Stimulated activated CD4-positive, alpha-beta T cell treated with anti-CD3 and anti-CD28 coated beads, Interleukin-15, amount 100 ng/mL, for 24 hours (primary cell): ENCODE measurements around the gene G6PC3.
"Not testable (repeated sequence)": the region's sequence is repeated elsewhere in the genome, so short reads cannot be mapped to it uniquely, and the experiment has no call there.

ENCODE experiments used
- DNase-seq: peaks from one replicate; pipeline ENCODE4 v3.0.0-alpha.2; 2020

The G6PC3 gene

DNA sequence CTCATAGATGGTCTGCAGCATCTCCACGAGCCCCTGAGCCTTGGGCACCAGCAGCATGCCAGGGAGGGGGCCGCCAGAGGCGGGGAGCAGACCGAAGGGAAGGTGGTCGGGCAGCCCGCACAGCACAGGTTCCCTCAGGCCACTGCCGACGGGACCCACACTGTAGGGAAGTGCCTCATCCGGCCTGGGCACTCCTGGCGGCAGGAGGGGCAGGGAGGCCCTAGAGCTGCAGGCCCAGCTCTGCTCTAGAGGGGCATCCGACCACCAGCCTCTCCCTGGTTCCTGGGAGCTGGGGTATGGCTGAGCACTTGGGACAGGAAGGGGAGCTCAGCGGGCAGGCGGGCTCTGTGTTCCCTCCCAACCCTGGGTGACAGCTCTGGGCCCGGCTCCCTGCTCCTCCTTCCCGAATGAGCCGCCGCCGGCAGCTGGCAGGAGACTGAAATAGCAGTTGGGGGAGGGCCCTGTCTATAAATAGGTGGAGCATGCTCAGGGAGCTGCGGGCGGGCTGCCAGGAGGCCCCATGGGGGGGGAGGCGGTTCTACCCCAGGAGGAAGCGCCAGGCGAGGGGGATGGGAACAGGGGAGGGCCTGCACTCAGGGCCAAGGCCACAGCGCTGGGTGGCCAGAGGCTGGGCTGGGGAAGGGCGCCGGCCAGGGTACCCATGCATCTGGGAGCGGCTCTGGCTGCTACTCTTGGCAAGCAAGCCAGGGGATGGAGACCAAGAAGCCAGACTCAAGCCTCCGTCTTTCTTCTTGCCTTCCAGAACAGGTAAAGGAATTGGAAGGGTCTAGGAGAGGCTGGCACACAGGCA is 40.5 kb downstream of the G6PC3 start:
- DNase-seq = peak; percentile 76

DNA sequence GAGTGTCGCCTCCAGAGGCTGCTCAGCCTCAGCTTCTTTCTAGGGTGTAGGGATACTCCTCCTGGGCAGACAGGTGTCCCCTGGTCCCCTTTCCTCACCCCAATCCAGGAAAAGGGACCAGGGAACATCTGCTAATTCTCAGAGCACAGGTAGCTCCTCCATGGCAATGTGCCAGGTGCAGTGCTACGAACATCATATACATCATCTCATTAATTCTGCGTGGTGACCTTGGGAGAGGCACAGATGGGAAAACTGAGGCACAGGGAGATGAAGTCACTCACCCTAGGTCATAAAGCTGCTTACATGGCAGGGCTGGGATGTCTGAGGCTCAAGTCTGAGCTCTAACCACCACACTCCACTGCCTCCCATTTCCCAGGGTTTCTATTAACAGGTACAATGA is 41.2 kb downstream of the G6PC3 start:
- no peak for DNase-seq

GRCh38 chr17:44112284-44113280 is 42.0 kb downstream of the G6PC3 start:
- DNase-seq = no peak

- DNase-seq = no peak
These were observed 42.8 kb downstream of the G6PC3 start for GRCh38 chr17:44113382-44113781.

DNA sequence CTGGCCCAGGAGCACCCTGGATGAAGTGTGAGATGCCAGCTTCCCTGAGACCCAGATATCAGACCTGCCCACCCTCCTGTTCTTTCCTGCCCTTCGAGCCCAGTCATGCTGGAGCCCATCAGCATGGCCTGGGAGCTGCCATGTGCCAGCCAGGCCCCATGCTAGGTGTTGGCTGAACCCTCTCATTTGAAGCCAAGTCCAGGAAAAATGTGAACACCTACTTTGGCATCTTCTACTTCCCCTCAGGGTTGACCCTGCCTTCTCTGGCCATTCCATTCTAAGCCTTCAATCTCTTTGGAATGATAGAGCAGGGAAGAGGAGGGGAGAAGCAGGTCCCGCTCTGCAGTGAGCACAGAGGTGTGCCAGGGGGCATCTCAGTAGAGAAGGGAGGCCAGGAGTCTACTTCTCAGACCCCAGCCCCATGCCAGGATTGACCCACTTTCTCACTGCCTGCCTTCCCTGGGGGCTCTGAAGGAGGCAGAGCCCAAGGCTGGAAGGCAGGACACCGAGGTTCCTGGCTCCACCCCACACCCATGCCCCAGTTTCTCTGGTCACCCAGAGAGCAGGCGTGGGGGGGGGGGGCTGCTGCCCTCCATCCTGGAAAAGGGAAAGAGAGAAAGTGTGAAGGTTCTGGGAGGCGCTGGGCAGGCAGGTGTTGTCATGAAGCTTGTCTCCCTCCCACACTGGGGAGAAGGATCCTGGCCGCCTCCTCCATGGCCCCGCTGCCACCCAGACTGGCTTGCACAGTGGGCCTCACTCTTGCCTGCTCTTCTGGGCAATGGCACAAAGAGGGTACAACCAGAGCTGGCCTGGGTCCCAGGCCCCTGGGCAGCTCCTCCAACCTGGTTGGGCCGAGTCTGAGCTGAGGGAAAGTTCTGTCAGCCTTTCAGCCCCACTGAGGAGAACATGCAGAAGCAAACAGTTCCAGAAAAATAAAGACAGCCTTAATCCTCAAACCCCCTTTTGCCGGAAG is 43.6 kb downstream of the G6PC3 start:
- no peak for DNase-seq

GRCh38 chr17:44115585-44116415 is 45.3 kb downstream of the G6PC3 start:
- DNase-seq = peak; percentile 37

DNA sequence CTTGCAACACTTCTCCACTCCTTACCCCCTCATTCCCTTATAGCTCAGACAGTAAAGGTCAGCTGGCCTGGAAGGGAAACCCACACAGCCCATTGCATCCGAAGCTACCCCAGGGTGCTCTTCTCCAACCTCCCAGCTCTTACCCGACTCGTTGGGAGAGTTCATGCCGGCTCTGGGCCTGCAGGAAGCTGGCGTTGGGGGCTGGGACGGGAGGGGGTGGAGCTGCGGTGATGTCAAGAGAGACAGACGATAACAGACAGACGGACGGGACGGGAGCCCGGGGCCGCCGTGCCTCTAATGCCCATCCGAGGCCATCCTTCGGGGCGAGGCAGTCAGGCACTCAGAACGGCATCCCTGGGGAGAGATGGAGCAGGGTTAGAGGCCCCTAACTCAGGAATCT is 46.8 kb downstream of the G6PC3 start:
- no peak for DNase-seq

DNA sequence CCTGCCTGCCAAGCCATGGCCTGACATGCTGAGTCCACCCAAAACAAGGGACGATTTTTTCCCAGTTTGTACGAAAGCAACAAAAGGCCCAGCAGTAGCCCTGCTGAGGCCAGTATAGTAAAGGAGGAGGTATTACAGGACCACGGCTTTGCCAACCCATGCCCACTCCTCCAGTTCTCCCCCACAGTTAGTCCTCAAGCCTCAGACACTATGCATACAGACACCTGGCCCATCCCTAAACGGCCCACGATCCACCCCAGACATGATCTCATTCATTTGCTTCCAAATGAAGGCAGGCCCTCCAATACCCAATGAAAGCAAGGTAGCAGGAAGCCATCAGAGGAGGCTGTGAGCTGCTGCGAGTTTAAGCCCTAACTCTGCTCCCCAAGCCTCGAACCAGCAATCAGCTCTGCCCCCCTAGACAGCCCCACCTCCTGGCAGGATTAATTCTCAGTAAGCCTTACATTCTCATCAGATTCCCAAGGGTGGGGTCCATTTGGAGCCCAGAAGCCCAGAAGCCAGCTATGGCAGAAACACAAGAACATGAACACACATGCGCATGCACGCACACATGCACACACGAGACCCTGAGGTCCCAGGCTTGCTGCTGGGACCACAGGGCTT is 48.0 kb downstream of the G6PC3 start:
- no peak for DNase-seq

GRCh38 chr17:44119062-44119461 is 48.5 kb downstream of the G6PC3 start:
- no peak for DNase-seq

- no peak for DNase-seq
These were observed 49.3 kb downstream of the G6PC3 start for GRCh38 chr17:44119798-44120197.

- not testable (repeated sequence) for DNase-seq
These were observed 49.7 kb downstream of the G6PC3 start for GRCh38 chr17:44120281-44120680.

- no peak for DNase-seq
These were observed 50.5 kb downstream of the G6PC3 start for GRCh38 chr17:44120851-44121605.

- DNase-seq = no peak
These were observed 51.7 kb downstream of the G6PC3 start for GRCh38 chr17:44121997-44122815.

DNA sequence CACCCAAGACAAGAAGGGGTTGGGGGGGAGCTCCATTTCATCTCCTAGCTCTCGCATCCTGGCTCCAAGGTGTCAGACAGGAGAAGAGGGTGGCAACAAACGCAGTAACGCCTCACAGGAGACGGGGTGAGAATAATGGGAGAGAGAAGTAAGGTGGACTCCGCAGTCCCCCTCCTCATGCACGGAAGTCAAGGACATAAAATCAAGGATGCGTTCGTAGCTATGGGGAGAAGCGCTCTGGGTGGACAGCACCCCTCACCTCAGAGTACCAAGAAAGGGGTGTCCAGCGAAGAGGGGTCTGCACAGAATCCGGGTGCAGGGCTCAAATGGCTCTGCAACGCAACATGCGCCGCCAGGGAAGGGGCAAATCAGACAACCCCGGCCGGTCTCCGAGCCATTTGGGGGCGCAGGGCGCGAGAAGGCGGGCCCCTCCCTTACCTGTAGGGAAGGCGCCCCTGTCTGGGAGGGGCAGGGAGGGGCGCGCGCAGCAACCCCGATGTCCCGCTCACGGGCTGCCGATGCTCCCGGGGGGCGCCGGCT is 52.4 kb downstream of the G6PC3 start:
- peak; percentile 18 for DNase-seq

- DNase-seq = peak; percentile 97
These were observed 53.0 kb downstream of the G6PC3 start, which contains the start of gene HDAC5 for GRCh38 chr17:44123356-44124117. TSS of gene HDAC5 (minus strand) at chr17:44123641. CDS start at chr17:44117515, 6,126 bp downstream.

DNA sequence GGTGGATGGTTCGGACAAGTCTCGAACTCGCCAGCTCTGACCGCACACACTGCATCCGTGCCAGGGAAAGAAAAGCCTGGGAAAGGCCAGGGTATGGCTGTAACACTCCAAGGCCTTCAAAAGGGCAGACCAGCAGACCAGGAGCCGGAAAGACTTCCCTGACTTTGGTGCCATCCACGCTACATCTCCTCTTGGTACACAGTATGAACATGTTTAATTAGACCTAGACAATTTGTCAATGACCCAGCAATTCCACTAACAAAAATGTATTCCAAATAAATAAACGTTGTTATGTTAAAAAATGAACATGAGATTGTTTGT is 53.5 kb downstream of the G6PC3 start:
- DNase-seq = no peak
